CMK (cell line): ENCODE data around the gene KANTR.
A peak's percentile ranks its signal among the peaks of the same experiment; 100 is the strongest.

Experiments
- DNase-seq: peaks from one replicate; pipeline ENCODE4 v3.0.0-alpha.2; 2010; ENCODE audit warnings: low read depth

KANTR gene

GRCh38 chrX:53081925-53082772 is 11.8 kb upstream of the KANTR start, which contains the start of gene TSPYL2:
Gene TSPYL2 (plus strand): TSS chrX:53082367. CDS start chrX:53082499, 132 bp downstream.
- peak; percentile 91 for DNase-seq

GRCh38 chrX:53082773-53083616 is 10.9 kb upstream of the KANTR start:
- no peak for DNase-seq

- no peak for DNase-seq
These were observed 9.8 kb upstream of the KANTR start for GRCh38 chrX:53084043-53084570.

- DNase-seq, result no peak
These were observed 9.1 kb upstream of the KANTR start for GRCh38 chrX:53084863-53085262.

GRCh38 chrX:53085661-53086229 is 8.2 kb upstream of the KANTR start:
- peak; percentile 51 for DNase-seq

GRCh38 chrX:53086464-53086863 is 7.5 kb upstream of the KANTR start:
- DNase-seq, result no peak

- no peak for DNase-seq
These were observed 6.5 kb upstream of the KANTR start for GRCh38 chrX:53087388-53087831.

GRCh38 chrX:53088136-53088974 is 5.6 kb upstream of the KANTR start:
- no peak for DNase-seq

- no peak for DNase-seq
These were observed 4.6 kb upstream of the KANTR start for GRCh38 chrX:53089224-53089842.

- no peak for DNase-seq
These were observed 4.0 kb upstream of the KANTR start for GRCh38 chrX:53089925-53090324.

GRCh38 chrX:53091354-53091753 is 2.6 kb upstream of the KANTR start:
- DNase-seq, result no peak

GRCh38 chrX:53093177-53093655 is 726 bp upstream of the KANTR start:
- DNase-seq, result peak; percentile 54

GRCh38 chrX:53094582-53094905 is 602 bp downstream of the KANTR start:
- no peak for DNase-seq

- DNase-seq, result no peak
These were observed 1.9 kb downstream of the KANTR start for GRCh38 chrX:53095796-53096195.

- DNase-seq, result no peak
These were observed 21.1 kb downstream of the KANTR start for GRCh38 chrX:53114864-53115549.

GRCh38 chrX:53115550-53115874 is 21.6 kb downstream of the KANTR start:
- no peak for DNase-seq

- no peak for DNase-seq
These were observed 22.2 kb downstream of the KANTR start for GRCh38 chrX:53116101-53116500.

GRCh38 chrX:53122013-53122412 is 28.1 kb downstream of the KANTR start:
- DNase-seq, result no peak

- DNase-seq, result no peak
These were observed 31.6 kb downstream of the KANTR start for GRCh38 chrX:53125506-53125905.

- DNase-seq, result no peak
These were observed 32.4 kb downstream of the KANTR start for GRCh38 chrX:53126377-53126776.
